HepG2 (cell line): ENCODE results near the gene SPAG9. TPM values are rescaled to one million over a fixed set of nuclear protein-coding genes. Genes with fewer than 3 reads are reported as not detected.

Source experiments
- ATAC-seq: fragments of 200-7000 bp; cut with Tn5 transposase; 3 replicates; pipeline ENCODE4 v1.9.1; 2020; ENCODE audit warnings: mild to moderate bottlenecking, moderate library complexity
- BruUV-seq: library from RNA; stranded (reverse); fragments of 400-500 nt; replicated peaks from 2 replicates; lab custom pipeline; 2021; lab: Mats Ljungman, UMichigan
- CTCF ChIA-PET: fragments of 300-600 bp; formaldehyde crosslinking; extraction: SDS; loops from one replicate; lab custom pipeline; 2021; ENCODE audit warnings: low total read pairs, inconsistent platforms, low intra/inter-chr PET ratio; lab: Yijun Ruan, JAX
- POLR2A ChIA-PET: fragments of 350-600 bp; sonication (Branson Sonifier 250); formaldehyde crosslinking; loops from one replicate; lab custom pipeline; 2020; ENCODE audit warnings: antibody characterized with exemption, inconsistent platforms; lab: Yijun Ruan, JAX
- DNase-seq: peaks from one replicate; pipeline ENCODE4 v3.0.0-alpha.2; 2015; ENCODE audit warnings: low spot score
- FAIRE-seq: peaks from 3 replicates; lab custom pipeline; 2011; peaks lifted over from hg19 to GRCh38; lab: Jason Lieb, UNC
- H2AFZ ChIP-seq: one replicate; pipeline ENCODE4 v1.6.1; 2011; ENCODE audit warnings: low read length, inconsistent platforms
- H3K27ac ChIP-seq: fragments of 300-600 bp; 3 replicates; pipeline ENCODE4 v1.8.0; 2011; ENCODE audit warnings: mixed run types, mild to moderate bottlenecking, mixed read lengths, low read length, inconsistent platforms; ENCODE audit not compliant: insufficient read depth; ENCODE audit errors: extremely low read length
- H3K27me3 ChIP-seq, 2 experiments: fragments of 200-600 bp in 1 of 2; 2 replicates in 1 of 2; 3 replicates in 1 of 2; pipeline versions ENCODE4 v1.6.0 to v1.8.0; 2011; ENCODE audit warnings: low read length in 2 of 2, mild to moderate bottlenecking in 2 of 2, moderate library complexity in 2 of 2, inconsistent platforms in 1 of 2; ENCODE audit not compliant: insufficient read depth in 2 of 2, control insufficient read depth in 1 of 2
- H3K36me3 ChIP-seq, 2 experiments: fragments of 200-600 bp in 1 of 2; replicated peaks in 1 of 2; 2 replicates in 1 of 2; 3 replicates in 1 of 2; pipeline versions ENCODE4 v1.5.1 to v1.8.0; 2011; ENCODE audit warnings: low read length in 2 of 2, inconsistent platforms in 1 of 2; ENCODE audit not compliant: insufficient read depth in 2 of 2, control insufficient read depth in 1 of 2
- H3K4me1 ChIP-seq: 2 replicates; pipeline ENCODE4 v1.5.1; 2012; ENCODE audit warnings: low read length, inconsistent platforms; ENCODE audit not compliant: insufficient read depth
- H3K4me2 ChIP-seq: 2 replicates; pipeline ENCODE4 v1.6.0; 2011; ENCODE audit warnings: low read depth, low read length, inconsistent platforms
- H3K4me3 ChIP-seq, 3 experiments: fragments of 200-600 bp in 1 of 3; sonication (generic), shearing (Covaris generic) in 1 of 3; replicated peaks in 1 of 3; 2 replicates each; pipeline ENCODE4 v1.5.1; 2011 to 2016; ENCODE audit warnings: low read length in 3 of 3, inconsistent platforms in 2 of 3, low read depth in 2 of 3, mild to moderate bottlenecking in 2 of 3, control low read depth in 1 of 3, mixed read lengths in 1 of 3; ENCODE audit not compliant: insufficient read depth in 1 of 3
- H3K79me2 ChIP-seq: one replicate; pipeline ENCODE4 v1.6.1; 2011; ENCODE audit warnings: low read length, inconsistent platforms; ENCODE audit not compliant: insufficient read depth
- H3K9ac ChIP-seq: 2 replicates; pipeline ENCODE4 v1.6.0; 2011; ENCODE audit warnings: mild to moderate bottlenecking, low read depth, low read length, inconsistent platforms; ENCODE audit not compliant: insufficient read depth
- H3K9me3 ChIP-seq: 2 replicates; pipeline ENCODE4 v1.5.1; 2012; ENCODE audit warnings: mild to moderate bottlenecking, low read length
- H4K20me1 ChIP-seq: 2 replicates; pipeline ENCODE4 v1.6.0; 2011; ENCODE audit warnings: inconsistent platforms, mild to moderate bottlenecking, low read length, moderate library complexity; ENCODE audit not compliant: insufficient read depth
- ARID2 ChIP-seq: sonication (generic); formaldehyde crosslinking; IDR thresholded peaks from 2 replicates; pipeline ENCODE4 v1.8.1; 2022; ENCODE audit warnings: mild to moderate bottlenecking, missing genetic modification reagents, borderline replicate concordance
- MAFF ChIP-seq: IDR thresholded peaks from 2 replicates; pipeline ENCODE4 v1.6.1; 2011; ENCODE audit warnings: low read depth, low read length, improper control_type of control experiment
- POLR2AphosphoS5 ChIP-seq: IDR thresholded peaks from 2 replicates; pipeline ENCODE4 v1.6.1; 2012; ENCODE audit warnings: low read depth, low read length
- POLR2G ChIP-seq: fragments of 200-400 bp; formaldehyde crosslinking; IDR thresholded peaks from 2 replicates; pipeline ENCODE4 v1.6.1; 2018; ENCODE audit warnings: mild to moderate bottlenecking, low read depth, low read length, moderate library complexity
- SKI ChIP-seq: fragments of 450-650 bp; IDR thresholded peaks from one replicate; pipeline ENCODE4 v1.6.1; 2018; ENCODE audit warnings: mild to moderate bottlenecking; ENCODE audit not compliant: partially characterized antibody
- ZBTB34 ChIP-seq: sonication (generic); formaldehyde crosslinking; IDR thresholded peaks from 2 replicates; pipeline ENCODE4 v1.8.0; 2022; ENCODE audit warnings: mild to moderate bottlenecking, missing genetic modification reagents
- ZNF207 ChIP-seq: fragments of 450-650 bp; IDR thresholded peaks from 2 replicates; pipeline ENCODE4 v1.6.1; 2016; ENCODE audit warnings: antibody characterized with exemption, borderline replicate concordance
- ZNF280B ChIP-seq: sonication (generic); formaldehyde crosslinking; IDR thresholded peaks from 2 replicates; pipeline ENCODE4 v1.5.0; 2020; ENCODE audit warnings: missing genetic modification reagents, mild to moderate bottlenecking, borderline replicate concordance
- ZNF33B ChIP-seq: sonication (generic); formaldehyde crosslinking; IDR thresholded peaks from 2 replicates; pipeline ENCODE4 v1.5.1; 2020; ENCODE audit warnings: mild to moderate bottlenecking, missing genetic modification reagents
- WGBS: methylation state at CpG from one replicate; pipeline ENCODE4 v1.1.6; 2017; ENCODE audit warnings: low lambda C conversion rate; 5-methylcytosine and 5-hydroxymethylcytosine counted together
- in situ Hi-C: cut with HindIII; loops from 2 replicates; pipeline ENCODE4 v1.10.0; 2017; ENCODE audit warnings: low pct_unique_long_range_greater_than_20kb; ENCODE audit not compliant: extremely low pct_ligation_motif_present
- intact Hi-C: fragments of 100-400 bp; cut with micrococcal nuclease; formaldehyde crosslinking; loops from one replicate; pipeline ENCODE4 v1.10.0; 2022; ENCODE audit not compliant: unreplicated experiment
- polyA plus RNA-seq, 8 experiments: library from polyadenylated mRNA; depleted of rRNA in 3 of 8; stranded (reverse) in 7 of 8; unstranded in 1 of 8; fragments of >200 nt; fragmentation: Illumina TruSeq in 4 of 8; extraction: Trizol in 4 of 8; gene quantifications; 2 replicates each; pipeline versions ENCODE4 v1.2.1 to v1.2.3, GENCODE V29; 2011 to 2016; ENCODE audit warnings: low read depth in 4 of 8, missing spikeins in 1 of 8, mixed read lengths in 1 of 8; ENCODE audit not compliant: insufficient read depth in 1 of 8
- total RNA-seq, 5 experiments: library from RNA; depleted of rRNA; stranded (reverse); fragments of >200 nt; fragmentation: Illumina TruSeq; extraction: Trizol; gene quantifications; 2 replicates each; pipeline ENCODE4 v1.2.3, GENCODE V29; 2016; ENCODE audit warnings: low read depth in 1 of 5
- TF ChIP-seq, protein P1 (sequence below): sonication (generic); formaldehyde crosslinking; IDR thresholded peaks from 2 replicates; pipeline ENCODE4 v1.4.0; 2020; ENCODE audit warnings: missing genetic modification reagents, mild to moderate bottlenecking, borderline replicate concordance
- TF ChIP-seq, protein P2 (sequence below): IDR thresholded peaks from 2 replicates; pipeline ENCODE4 v1.6.1; 2016

SPAG9 gene
- total and polyA plus RNA-seq, 2 of the 13 experiments (the other 11 are each of a cell fraction or from before 2014, with no cell fraction given): 43.2 to 78.6 TPM

DNA sequence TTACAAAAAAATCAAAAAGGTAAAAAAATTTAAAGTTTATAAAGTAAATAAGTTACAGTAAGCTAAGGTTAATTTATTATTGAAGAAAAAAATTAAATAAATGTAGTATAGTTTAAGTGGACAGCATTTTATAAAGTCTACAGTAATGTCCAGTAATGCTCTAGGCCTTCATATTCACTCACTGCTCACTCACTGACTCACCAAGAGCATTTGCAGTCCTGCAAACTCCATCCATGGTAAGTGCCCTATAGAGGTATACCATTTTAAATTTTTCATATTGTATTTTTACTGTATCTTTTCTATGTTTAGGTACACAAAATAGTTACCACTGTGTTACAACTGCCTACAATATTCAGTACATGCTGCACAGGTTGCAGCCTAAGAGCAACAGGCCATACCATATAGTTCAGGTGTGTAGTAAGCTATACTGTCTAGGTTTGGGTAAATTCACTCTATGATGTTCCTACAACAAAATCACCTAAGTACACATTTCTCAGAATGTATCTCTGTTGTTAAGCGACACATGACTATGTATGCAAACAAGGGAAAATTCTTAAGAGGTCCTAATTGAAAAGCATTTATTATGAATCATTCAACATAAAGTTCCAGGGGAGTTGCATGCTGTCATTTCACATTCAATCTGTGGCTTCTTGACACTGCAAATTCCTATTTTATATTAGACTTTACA is 92.3 kb downstream of the SPAG9 start:
- Histone ChIP-seq H3K4me3 (no peak overlapping the region), H3K27ac (no peak overlapping the region), H3K4me1 (no peaks in the 10 kb centered on the region), H3K36me3 (peaks cover 7 to 15% of the 10 kb centered on the region in 2 experiments; a peak in 4 of 5 replicates), H3K27me3 (no peaks in the 10 kb centered on the region), H3K79me2 (no peaks in the 10 kb centered on the region), H3K9me3 (no peaks in the 10 kb centered on the region), H4K20me1 (no peaks in the 10 kb centered on the region), H3K9ac (no peak overlapping the region), H3K4me2 (no peak overlapping the region), H2AFZ (no peak overlapping the region)
- POLR2A ChIA-PET: interaction anchor here (1.0 kb wide), 1 partner anchor 11 kb away, joined by 3 read pairs; no protein-coding TSS in a partner anchor
- 97% methylated on average over 1 of the region's 1 CpG for WGBS
- no peak for TF ChIP-seq ZNF207
- TF ChIP-seq, protein P1, sequence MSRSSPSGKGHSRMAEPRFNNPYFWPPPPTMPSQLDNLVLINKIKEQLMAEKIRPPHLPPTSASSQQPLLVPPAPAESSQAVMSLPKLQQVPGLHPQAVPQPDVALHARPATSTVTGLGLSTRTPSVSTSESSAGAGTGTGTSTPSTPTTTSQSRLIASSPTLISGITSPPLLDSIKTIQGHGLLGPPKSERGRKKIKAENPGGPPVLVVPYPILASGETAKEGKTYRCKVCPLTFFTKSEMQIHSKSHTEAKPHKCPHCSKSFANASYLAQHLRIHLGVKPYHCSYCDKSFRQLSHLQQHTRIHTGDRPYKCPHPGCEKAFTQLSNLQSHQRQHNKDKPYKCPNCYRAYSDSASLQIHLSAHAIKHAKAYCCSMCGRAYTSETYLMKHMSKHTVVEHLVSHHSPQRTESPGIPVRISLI (CRISPR knock-in tag): no peak
- FAIRE-seq (no peak), ATAC-seq (no peak; the same call in 2 of the 3 replicates), DNase-seq (no peak)
- intact Hi-C loops (no loop called here), in situ Hi-C loops (no loop called here)
- BruUV-seq: no TSS peak
- CTCF ChIA-PET: no interaction called here

DNA sequence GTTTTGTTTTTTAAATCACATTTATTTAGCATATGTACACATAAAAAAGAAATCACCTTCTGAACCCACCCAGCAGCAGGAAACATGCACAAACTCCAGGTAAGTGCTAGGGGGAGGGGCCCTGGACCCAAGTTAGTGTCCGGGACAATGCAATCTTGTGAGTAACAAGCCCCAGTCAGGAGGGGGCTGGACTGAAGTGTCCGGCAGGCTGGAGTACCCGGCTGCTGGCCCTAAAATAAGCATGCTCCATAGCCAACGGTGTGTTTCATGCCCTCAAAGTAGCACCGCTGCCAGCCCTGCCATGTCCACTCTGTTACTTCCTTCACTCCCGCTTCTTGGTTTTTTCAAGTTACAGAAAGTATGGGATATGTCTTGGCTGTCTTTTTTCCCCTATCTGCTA is 102.1 kb downstream of the SPAG9 start:
- ATAC-seq: no peak; the same call in 2 of the 3 replicates
- no peaks in the 10 kb centered on the region for H4K20me1 ChIP-seq
- no peaks in the 10 kb centered on the region for H3K79me2 ChIP-seq
- ChIA-PET POLR2A (no interaction called here), CTCF (no interaction called here)
- in situ Hi-C loops: no loop called here
- no peak overlapping the region for H2AFZ ChIP-seq
- FAIRE-seq: no peak
- intact Hi-C loops: no loop called here
- no peak overlapping the region for H3K27ac ChIP-seq
- no peak overlapping the region for H3K4me3 ChIP-seq
- no peaks in the 10 kb centered on the region for H3K27me3 ChIP-seq
- H3K9me3 ChIP-seq: no peaks in the 10 kb centered on the region
- DNase-seq: no peak
- WGBS: 98% methylated on average over 6 of the region's 6 CpGs
- H3K36me3 ChIP-seq: peaks cover 21 to 65% of the 10 kb centered on the region in 2 experiments
- no peak overlapping the region for H3K9ac ChIP-seq
- TF ChIP-seq SKI (no peak), POLR2G (no peak), ARID2 (CRISPR knock-in tag) (no peak), ZBTB34 (CRISPR knock-in tag) (no peak), MAFF (no peak), ZNF280B (CRISPR knock-in tag) (no peak), POLR2AphosphoS5 (no peak), ZNF33B (CRISPR knock-in tag) (no peak)
- TF ChIP-seq, protein P2, sequence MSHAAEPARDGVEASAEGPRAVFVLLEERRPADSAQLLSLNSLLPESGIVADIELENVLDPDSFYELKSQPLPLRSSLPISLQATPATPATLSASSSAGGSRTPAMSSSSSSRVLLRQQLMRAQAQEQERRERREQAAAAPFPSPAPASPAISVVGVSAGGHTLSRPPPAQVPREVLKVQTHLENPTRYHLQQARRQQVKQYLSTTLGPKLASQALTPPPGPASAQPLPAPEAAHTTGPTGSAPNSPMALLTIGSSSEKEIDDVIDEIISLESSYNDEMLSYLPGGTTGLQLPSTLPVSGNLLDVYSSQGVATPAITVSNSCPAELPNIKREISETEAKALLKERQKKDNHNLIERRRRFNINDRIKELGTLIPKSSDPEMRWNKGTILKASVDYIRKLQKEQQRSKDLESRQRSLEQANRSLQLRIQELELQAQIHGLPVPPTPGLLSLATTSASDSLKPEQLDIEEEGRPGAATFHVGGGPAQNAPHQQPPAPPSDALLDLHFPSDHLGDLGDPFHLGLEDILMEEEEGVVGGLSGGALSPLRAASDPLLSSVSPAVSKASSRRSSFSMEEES (CRISPR knock-in tag): no peak
- H3K4me1 ChIP-seq: no peaks in the 10 kb centered on the region
- BruUV-seq: no TSS peak
- no peak overlapping the region for H3K4me2 ChIP-seq
